ENCODE results near the gene PUSL1.
A peak's percentile ranks its signal among the peaks of the same experiment; 100 is the strongest.

The PUSL1 gene

DNA sequence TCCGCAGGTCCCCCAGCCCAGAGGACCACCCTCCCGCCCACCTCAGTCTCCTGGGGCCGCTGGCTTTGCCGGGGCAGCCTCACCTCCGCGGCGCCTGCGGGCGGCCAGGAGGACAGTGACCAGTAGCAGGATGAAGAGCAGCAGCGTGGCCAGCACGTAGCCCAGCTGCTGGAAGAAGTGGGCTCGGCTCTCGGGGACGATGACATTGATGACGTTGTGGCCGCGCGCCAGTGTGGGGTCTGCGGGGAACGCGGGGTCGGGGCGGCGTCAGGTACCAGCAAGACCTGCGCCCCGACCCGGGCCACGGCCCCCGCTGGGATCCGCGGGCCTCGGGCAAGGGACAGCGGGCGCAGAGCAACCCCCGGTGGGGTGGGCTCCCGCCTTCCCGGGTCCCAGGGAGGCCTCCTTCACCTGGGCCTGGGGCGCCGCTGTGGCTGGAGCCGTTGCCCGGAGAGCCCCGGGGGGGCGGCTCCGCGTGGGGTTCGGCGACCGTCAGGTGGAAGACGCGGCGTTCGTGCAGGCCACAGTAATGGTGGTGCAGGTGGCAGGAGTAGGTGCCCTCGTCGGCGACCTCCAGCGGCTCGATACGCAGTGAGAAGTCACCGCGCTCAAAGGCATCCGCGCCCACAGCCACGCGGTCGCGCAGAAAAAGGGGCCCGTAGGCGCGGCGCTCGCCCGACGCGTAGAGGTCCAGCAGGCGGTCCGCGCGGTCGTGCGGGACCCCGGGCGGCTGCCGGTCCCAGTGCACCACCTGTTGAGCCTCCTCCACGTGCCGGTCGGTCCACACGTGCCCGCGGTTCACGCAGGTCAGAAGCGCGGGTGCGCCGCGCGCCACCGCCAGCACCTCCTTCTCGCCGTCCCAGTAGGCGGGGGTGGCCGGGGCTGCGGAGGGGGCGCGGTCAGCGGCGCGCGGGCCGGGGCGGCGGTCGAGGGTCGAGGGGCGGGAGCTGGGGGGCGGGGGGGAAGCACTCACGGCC is 46.2 kb downstream of the PUSL1 start:
- DNase-seq (ENCODE audit: low spot score) = no peak

DNA sequence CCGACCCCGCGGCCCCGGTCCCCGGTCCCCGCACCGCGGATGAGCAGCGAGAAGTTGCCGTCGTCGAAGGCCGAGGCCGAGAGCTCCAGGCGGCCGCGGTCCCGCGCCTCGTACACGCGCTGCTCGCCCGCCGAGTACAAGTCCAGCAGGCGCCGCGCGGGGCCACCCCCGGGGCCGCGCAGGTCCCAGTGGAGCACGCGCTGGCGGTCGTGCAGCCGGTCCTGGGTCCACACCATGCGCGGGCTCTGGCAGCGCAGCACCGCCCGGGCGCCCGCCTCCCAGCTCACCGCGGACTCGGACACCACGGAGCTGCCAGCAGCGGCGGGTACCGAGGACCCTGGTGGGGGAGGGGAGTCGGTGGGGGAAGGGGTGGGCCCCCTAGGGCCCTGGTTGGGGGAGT is 47.0 kb downstream of the PUSL1 start:
- DNase-seq (ENCODE audit: low spot score) = no peak

DNA sequence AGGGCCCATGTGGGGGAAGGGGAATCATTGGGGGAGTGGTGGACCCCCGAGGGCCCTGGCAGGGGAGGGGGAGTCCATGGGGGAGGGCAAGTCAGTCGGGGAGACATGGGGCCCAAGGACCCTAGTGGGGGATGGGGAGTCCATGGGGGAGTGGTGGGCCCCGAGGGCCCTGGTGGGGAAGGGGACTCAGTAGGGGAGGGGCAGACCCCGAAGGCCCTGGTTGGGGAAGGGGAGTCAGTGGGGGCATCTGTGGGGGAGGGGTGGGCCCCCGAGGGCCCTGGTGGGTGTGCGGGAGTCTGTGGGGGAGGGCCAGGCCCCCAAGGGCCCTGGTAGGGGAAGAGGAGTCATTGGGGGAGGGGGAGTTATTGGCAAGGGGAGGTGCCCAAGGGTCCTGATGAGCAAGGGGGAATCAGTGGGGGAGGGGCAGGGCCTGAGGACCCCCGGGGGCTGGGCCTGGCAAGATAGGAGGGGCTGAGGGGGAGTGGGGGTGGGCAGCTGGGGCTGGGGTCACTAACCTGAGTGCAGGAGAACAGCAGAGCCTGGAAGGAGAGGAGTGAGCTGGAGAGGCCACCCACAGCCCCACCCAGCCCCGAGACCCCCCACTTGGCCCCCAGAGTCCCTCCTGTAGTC is 47.9 kb downstream of the PUSL1 start:
- DNase-seq (ENCODE audit: low spot score) = no peak

DNA sequence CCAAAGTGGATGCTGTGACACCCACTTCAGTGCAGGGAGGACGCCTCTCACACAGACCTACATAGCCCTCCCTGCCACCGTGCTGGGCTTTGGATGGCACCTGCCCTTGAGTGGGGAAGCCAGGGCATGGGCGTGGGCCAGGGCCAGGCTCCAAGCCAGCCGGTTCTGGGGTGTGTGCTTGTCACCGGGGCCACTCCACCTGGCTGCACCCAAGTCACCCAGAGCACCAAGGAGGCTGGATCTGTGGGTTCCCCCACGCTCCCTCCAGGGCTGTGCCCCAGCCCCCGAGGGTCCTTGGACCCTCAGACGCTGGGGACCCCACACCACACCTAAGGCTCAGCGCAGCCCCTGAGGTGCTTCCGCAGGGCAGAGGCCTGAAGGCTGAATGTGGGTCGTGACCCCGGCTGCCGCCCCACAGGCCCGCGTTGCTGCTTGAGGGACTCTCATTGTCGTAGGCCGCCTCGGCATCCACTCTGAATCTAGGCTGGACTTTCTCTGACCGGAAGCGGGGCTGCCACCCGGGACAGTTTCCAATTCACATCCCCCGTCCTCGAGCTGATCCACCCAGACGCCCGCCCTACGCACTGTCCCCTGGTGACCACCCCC is 48.5 kb downstream of the PUSL1 start:
- no peak for DNase-seq (ENCODE audit: low spot score)

DNA sequence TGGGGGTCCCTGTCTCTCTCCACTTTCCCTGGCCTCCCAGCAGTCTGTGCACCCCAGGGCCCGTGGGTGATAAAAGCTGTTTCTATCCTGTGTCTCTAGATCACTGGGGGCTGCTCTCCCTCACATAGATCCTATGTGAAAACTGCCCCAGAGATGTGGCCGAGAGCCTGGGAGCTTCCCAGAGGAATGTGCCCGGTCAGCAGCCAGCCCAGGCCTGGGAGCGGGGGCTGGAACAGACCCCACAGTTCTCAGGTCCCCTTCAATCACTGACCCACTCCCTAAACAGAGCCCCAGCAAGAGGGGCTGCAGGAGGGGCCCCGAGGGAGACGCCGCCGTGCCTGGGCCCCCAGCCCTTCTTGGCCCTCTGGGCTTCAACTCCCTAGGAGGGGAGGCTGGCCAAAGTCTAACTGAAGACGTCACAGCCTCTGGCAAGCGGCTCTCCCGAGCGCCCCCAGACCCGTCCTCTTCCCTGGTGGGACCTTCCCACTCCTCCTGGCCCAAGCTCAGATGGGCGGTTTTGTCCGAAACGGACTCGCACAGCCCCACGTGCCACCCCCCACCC is 49.6 kb downstream of the PUSL1 start:
- DNase-seq (ENCODE audit: low spot score) = no peak

DNA sequence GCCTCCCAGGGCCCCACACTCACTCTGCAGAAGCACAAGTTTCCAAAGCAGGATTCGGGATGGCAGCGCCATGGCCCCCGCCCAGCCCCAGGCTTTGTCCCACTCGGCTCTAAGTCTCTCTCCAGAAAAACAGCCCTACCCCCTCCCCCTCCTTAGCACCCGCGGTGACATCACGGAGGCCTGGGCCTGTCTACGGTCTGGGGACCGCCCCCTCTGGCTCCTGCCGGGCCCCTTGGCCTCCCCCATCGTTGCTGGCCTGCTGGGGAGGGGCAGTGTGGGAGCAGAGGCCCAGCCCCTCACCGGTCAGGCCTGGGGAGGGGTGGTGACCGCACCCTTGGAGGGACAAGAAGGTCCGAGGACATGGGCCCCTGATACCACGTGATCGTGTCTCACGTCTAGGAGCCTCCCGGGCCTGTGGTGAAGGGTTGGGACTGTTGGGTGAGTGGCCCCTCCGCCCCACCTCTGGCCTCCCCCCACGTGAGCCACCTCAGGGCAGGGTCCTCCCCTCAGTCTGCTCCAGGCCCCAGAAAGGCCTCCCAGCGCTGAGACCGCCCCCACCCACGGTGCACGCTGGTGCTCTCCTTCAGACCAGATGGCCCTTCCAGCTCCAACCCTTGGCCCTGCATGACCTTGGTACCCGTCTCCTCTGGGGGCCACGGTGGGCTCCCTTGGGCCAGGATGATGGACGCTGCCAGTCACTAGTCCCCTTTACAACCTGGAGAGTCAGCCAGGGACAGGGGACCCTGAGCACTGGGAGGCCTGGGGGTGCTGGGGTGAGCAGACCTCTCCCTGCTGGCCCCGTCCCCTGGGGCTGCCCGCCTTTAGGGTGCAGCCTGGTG is 50.3 kb downstream of the PUSL1 start, which contains the start of gene MXRA8:
Gene MXRA8, minus strand, starts transcription at position 123 of the 839 bp plus-strand sequence. Its CDS starts 51 bp downstream, at position 72.
- DNase-seq (ENCODE audit: low spot score) = peak; percentile 50

DNA sequence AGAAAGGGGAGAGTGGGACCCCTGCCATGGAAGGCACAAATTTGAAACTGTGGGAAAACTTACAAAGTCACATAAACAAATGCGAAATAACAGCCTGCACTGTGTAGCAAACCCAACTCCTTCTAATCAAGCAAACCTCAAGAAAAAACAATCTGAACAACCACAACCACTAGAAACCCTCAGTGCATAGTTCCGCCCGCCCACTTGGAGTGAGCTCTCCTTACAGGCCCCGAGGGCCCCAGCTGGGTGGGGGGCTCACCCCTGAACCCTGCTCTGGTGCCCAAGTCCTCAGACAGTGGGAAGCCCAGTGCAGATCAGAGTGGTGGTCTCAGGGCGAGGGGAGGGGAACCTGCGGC is 50.9 kb downstream of the PUSL1 start:
- no peak for DNase-seq (ENCODE audit: low spot score)

DNA sequence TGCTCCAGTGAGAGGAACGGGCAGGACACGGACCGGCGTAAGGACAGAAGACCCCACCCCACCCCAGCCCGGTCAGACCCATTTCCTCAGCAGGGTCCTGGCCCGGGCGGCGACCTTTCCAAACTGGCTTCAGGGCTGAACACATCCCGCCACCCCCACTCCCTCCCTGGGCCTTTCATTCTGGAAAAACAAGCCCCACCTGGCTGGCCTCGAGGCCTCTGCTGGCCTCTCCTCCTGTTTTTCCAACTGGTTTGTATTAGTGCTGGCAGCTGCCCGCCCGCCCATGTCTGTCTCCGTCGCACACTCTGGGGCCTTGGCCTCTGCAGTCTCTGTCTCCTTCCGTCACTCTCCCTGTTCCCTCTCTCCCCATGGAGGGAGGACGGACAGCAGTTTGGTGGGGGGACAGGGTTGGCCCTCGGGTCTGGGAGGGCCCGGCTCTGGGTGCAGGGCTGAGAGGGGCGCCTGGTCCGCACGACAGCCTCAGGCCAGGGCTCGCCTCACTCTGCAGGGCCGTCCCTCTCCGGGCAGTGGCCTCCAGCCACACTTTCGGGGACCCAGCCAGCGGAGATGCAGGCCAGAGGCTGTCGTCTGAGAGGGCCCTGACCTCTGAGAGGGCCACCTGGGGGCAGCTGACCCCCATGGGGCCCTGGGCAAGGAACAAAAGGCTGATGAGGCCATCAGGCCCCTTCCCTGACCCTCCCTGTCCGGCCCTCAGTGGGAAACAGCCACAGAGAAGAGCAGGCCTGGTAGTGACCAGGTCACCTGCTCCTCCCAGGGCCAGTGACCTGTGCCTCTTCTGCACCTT is 51.5 kb downstream of the PUSL1 start:
- DNase-seq (ENCODE audit: low spot score) = no peak

DNA sequence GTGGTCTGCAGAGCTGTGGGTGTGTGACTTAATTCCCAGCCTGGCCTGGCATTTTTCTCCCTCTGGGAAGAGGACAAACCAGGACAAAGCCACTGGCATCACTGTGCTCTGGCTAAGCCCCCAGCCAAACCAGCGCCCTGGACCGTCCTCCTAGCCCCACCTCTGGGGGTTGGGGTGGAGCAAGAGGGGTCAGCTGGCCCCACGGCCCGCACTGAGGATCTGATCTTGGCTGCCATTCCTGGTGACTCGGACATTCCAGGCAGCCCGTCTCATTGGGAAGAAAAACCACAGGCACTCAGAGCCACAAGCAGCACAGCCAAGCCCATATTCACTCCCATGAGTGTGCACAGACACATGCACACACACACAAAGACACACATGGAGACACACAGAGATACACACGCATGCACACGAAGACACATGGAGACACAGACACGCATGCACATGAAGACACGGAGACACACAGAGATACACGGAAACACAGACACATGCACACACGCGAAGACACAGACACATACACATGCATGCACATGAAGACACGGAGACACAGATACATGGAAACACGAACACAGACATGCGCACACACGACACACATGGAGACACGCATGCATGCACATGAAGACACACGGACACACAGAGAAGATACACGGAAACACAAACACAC is 52.2 kb downstream of the PUSL1 start:
- DNase-seq (ENCODE audit: low spot score) = no peak
